DND-41 (cell line): Measurements from ENCODE around the gene FAM240B.

ENCODE experiments used
- ATAC-seq: fragments of 200-7000 bp; cut with Tn5 transposase; 3 replicates; pipeline ENCODE4 v1.9.1; 2021; ENCODE audit warnings: low read depth; ENCODE audit not compliant: insufficient read depth
- DNase-seq: peaks from one replicate; pipeline ENCODE4 v3.0.0-alpha.2; 2020
- H2AFZ ChIP-seq: 2 replicates; pipeline ENCODE4 v1.6.0; 2012; ENCODE audit warnings: low read depth, low read length
- H3K27ac ChIP-seq: 2 replicates; pipeline ENCODE4 v1.5.1; 2012; ENCODE audit warnings: low read length, inconsistent platforms
- H3K27me3 ChIP-seq: fragments of 200-600 bp; sonication (generic); 2 replicates; pipeline ENCODE4 v1.6.0; 2012; ENCODE audit warnings: low read length, mild to moderate bottlenecking, inconsistent platforms; ENCODE audit not compliant: insufficient read depth, poor library complexity
- H3K36me3 ChIP-seq: 2 replicates; pipeline ENCODE4 v1.5.1; 2012; ENCODE audit warnings: low read length, inconsistent platforms; ENCODE audit not compliant: insufficient read depth
- H3K4me1 ChIP-seq: 2 replicates; pipeline ENCODE4 v1.5.1; 2012; ENCODE audit warnings: mild to moderate bottlenecking, low read length; ENCODE audit not compliant: insufficient read depth
- H3K4me2 ChIP-seq: 2 replicates; pipeline ENCODE4 v1.6.0; 2012; ENCODE audit warnings: mild to moderate bottlenecking, moderate library complexity, low read length, inconsistent platforms; ENCODE audit not compliant: insufficient read depth
- H3K4me3 ChIP-seq, 2 experiments: fragments of 200-600 bp in 1 of 2; shearing (Covaris generic) in 1 of 2; 2 replicates each; pipeline ENCODE4 v1.5.1; 2012 to 2016; ENCODE audit warnings: inconsistent platforms in 2 of 2, low read length in 2 of 2, mild to moderate bottlenecking in 2 of 2, low read depth in 1 of 2, moderate library complexity in 1 of 2
- H3K79me2 ChIP-seq: 2 replicates; pipeline ENCODE4 v1.6.0; 2012; ENCODE audit warnings: low read length, inconsistent platforms; ENCODE audit not compliant: insufficient read depth
- H3K9ac ChIP-seq: 2 replicates; pipeline ENCODE4 v1.6.0; 2012; ENCODE audit warnings: low read depth, mild to moderate bottlenecking, inconsistent platforms, low read length, moderate library complexity
- H3K9me3 ChIP-seq: 2 replicates; pipeline ENCODE4 v1.5.1; 2012; ENCODE audit warnings: low read length, moderate library complexity, mild to moderate bottlenecking, inconsistent platforms; ENCODE audit not compliant: insufficient read depth, severe bottlenecking
- H4K20me1 ChIP-seq: 2 replicates; pipeline ENCODE4 v1.6.0; 2012; ENCODE audit warnings: low read length; ENCODE audit not compliant: insufficient read depth
- CTCF ChIP-seq: IDR thresholded peaks from 2 replicates; pipeline ENCODE4 v1.5.1; 2012; ENCODE audit warnings: borderline replicate concordance, low read length, moderate library complexity, mild to moderate bottlenecking; ENCODE audit not compliant: poor library complexity, severe bottlenecking; ENCODE audit errors: extremely low read depth
- EZH2 ChIP-seq: IDR thresholded peaks from 3 replicates; pipeline ENCODE4 v1.6.1; 2012; ENCODE audit warnings: borderline replicate concordance, low read depth, mild to moderate bottlenecking, moderate library complexity, low read length, inconsistent platforms; ENCODE audit not compliant: severe bottlenecking

FAM240B gene

GRCh38 chr9:38720083-38720745 is at the start of gene FAM240B:
Gene FAM240B, minus strand, starts transcription at chr9:38720133. Its CDS starts 16,134 bp downstream, at chr9:38703999.
- no peak within 1 kb of the TSS for H2AFZ ChIP-seq
- no peak within 1 kb of the TSS for H3K27ac ChIP-seq
- H3K9ac ChIP-seq, result no peak within 1 kb of the TSS
- H3K4me1 ChIP-seq, result no peaks in the 10 kb centered on the region
- H3K36me3 ChIP-seq, result no peaks in the 10 kb centered on the region
- H3K79me2 ChIP-seq, result no peaks in the 10 kb centered on the region
- no peaks in the 10 kb centered on the region for H4K20me1 ChIP-seq
- no peak within 1 kb of the TSS for H3K4me3 ChIP-seq
- H3K9me3 ChIP-seq, result no peaks in the 10 kb centered on the region
- TF ChIP-seq CTCF (no peak), EZH2 (no peak)
- no peaks in the 10 kb centered on the region for H3K27me3 ChIP-seq
- DNase-seq (no peak), ATAC-seq (no peak)
- H3K4me2 ChIP-seq, result no peak within 1 kb of the TSS

GRCh38 chr9:38768351-38768761 is 48.4 kb upstream of the FAM240B start:
- Histone ChIP-seq H3K36me3 (no peaks in the 10 kb centered on the region), H3K4me1 (no peaks in the 10 kb centered on the region), H2AFZ (no peak overlapping the region), H3K4me2 (no peak overlapping the region), H3K79me2 (no peaks in the 10 kb centered on the region), H3K9ac (no peak overlapping the region), H4K20me1 (no peaks in the 10 kb centered on the region), H3K27me3 (no peaks in the 10 kb centered on the region), H3K27ac (no peak overlapping the region), H3K4me3 (no peak overlapping the region), H3K9me3 (no peaks in the 10 kb centered on the region)
- ATAC-seq (no peak), DNase-seq (no peak)
- TF ChIP-seq CTCF, result no peak

- no peaks in the 10 kb centered on the region for H3K36me3 ChIP-seq
- ATAC-seq (no peak), DNase-seq (no peak)
- H3K9ac ChIP-seq, result no peak overlapping the region
- no peak overlapping the region for H3K4me3 ChIP-seq
- no peaks in the 10 kb centered on the region for H3K79me2 ChIP-seq
- no peaks in the 10 kb centered on the region for H4K20me1 ChIP-seq
- peaks cover 3% of the 10 kb centered on the region; the same call in 1 of the 2 replicates for H3K4me1 ChIP-seq
- no peak overlapping the region for H3K27ac ChIP-seq
- no peaks in the 10 kb centered on the region for H3K27me3 ChIP-seq
- no peak for TF ChIP-seq EZH2
- no peak for TF ChIP-seq CTCF
- H3K9me3 ChIP-seq, result no peaks in the 10 kb centered on the region
- H3K4me2 ChIP-seq, result no peak overlapping the region
- H2AFZ ChIP-seq, result no peak overlapping the region
Measured at GRCh38 chr9:38765101-38765500, 45.2 kb upstream of the FAM240B start.
